GM23248 (cell line): ENCODE measurements around the gene VPS33B. TPM values are rescaled to one million over a fixed set of nuclear protein-coding genes. Genes with fewer than 3 reads are reported as not detected.
A peak's percentile ranks its signal among the peaks of the same experiment; 100 is the strongest.

ENCODE experiments used
- DNase-seq: peaks from one replicate; pipeline ENCODE4 v3.0.0-alpha.2; 2015
- H2AFZ ChIP-seq: fragments of 200-600 bp; sonication (generic); 2 replicates; pipeline ENCODE4 v1.6.1; 2016; ENCODE audit warnings: antibody characterized with exemption
- H3F3A ChIP-seq: fragments of 200-600 bp; sonication (generic); 2 replicates; pipeline ENCODE4 v1.6.1; 2016; ENCODE audit warnings: mild to moderate bottlenecking, antibody characterized with exemption, mixed run types; ENCODE audit not compliant: insufficient read depth
- H3K27ac ChIP-seq: fragments of 200-600 bp; sonication (generic); 2 replicates; pipeline ENCODE4 v1.5.1; 2016; ENCODE audit warnings: mild to moderate bottlenecking
- H3K27me3 ChIP-seq: fragments of 200-600 bp; sonication (generic); replicated peaks from 2 replicates; pipeline ENCODE4 v1.6.1; 2016; ENCODE audit warnings: mild to moderate bottlenecking; ENCODE audit not compliant: insufficient read depth
- H3K36me3 ChIP-seq: fragments of 200-600 bp; sonication (generic); 2 replicates; pipeline ENCODE4 v1.6.1; 2016; ENCODE audit warnings: low read depth, mild to moderate bottlenecking
- H3K4me1 ChIP-seq: fragments of 200-600 bp; sonication (generic); 2 replicates; pipeline ENCODE4 v1.6.1; 2016; ENCODE audit warnings: mild to moderate bottlenecking; ENCODE audit not compliant: insufficient read depth
- H3K4me2 ChIP-seq: fragments of 200-600 bp; sonication (generic); one replicate; pipeline ENCODE4 v1.6.1; 2016; ENCODE audit warnings: mild to moderate bottlenecking; ENCODE audit not compliant: unreplicated experiment
- H3K4me3 ChIP-seq: fragments of 200-600 bp; sonication (generic); 2 replicates; pipeline ENCODE4 v1.5.1; 2016; ENCODE audit warnings: mild to moderate bottlenecking
- H3K79me2 ChIP-seq: fragments of 200-600 bp; sonication (generic); 2 replicates; pipeline ENCODE4 v1.6.1; 2016; ENCODE audit warnings: mild to moderate bottlenecking; ENCODE audit not compliant: insufficient read depth
- H3K9ac ChIP-seq: fragments of 200-600 bp; sonication (generic); 2 replicates; pipeline ENCODE4 v1.6.1; 2016; ENCODE audit warnings: mild to moderate bottlenecking
- H3K9me2 ChIP-seq: fragments of 200-600 bp; sonication (generic); 2 replicates; pipeline ENCODE4 v1.6.1; 2016; ENCODE audit warnings: mixed run types, mild to moderate bottlenecking, moderate library complexity; ENCODE audit not compliant: insufficient read depth
- H3K9me3 ChIP-seq: fragments of 200-600 bp; sonication (generic); one replicate; pipeline ENCODE4 v1.6.1; 2017; ENCODE audit warnings: low read depth
- H4K20me1 ChIP-seq: fragments of 200-600 bp; sonication (generic); 2 replicates; pipeline ENCODE4 v1.6.0; 2016; ENCODE audit not compliant: insufficient read depth
- EZH2 ChIP-seq: fragments of 200-600 bp; sonication (generic); IDR thresholded peaks from 2 replicates; pipeline ENCODE4 v1.6.1; 2018; ENCODE audit warnings: antibody characterized with exemption, mild to moderate bottlenecking; ENCODE audit not compliant: insufficient read depth, poor library complexity, severe bottlenecking
- EZH2phosphoT487 ChIP-seq: fragments of 200-600 bp; sonication (generic); IDR thresholded peaks from 2 replicates; pipeline ENCODE4 v1.6.1; 2018; ENCODE audit warnings: antibody characterized with exemption, moderate library complexity, mild to moderate bottlenecking, low read depth; ENCODE audit not compliant: insufficient read depth
- WGBS, 2 experiments: methylation state at CpG; one replicate each; pipeline ENCODE4 v1.1.6; 2015 to 2017; ENCODE audit warnings: low lambda C conversion rate in 2 of 2, low coverage in 1 of 2; ENCODE audit errors: missing lambda C conversion rate in 2 of 2; 5-methylcytosine and 5-hydroxymethylcytosine counted together
- in situ Hi-C: fragments of 300-500 bp; cut with MboI; formaldehyde crosslinking; loops from 2 replicates; pipeline ENCODE4 v1.15.0; 2020
- polyA plus RNA-seq: library from polyadenylated mRNA; unstranded; fragments of >200 nt; fragmentation: Nextera tagmentation; extraction: Ambion mirVana; gene quantifications from 2 replicates; pipeline ENCODE4 v1.2.1, GENCODE V29; 2016
- total RNA-seq: library from RNA; depleted of rRNA; stranded (reverse); fragments of >200 nt; shearing (Covaris generic); gene quantifications from 2 replicates; pipeline ENCODE4 v1.2.3, GENCODE V29; 2014

Gene VPS33B
- total and polyA plus RNA-seq, 2 experiments from 2014 or later: 7.0 to 10.2 TPM

DNA sequence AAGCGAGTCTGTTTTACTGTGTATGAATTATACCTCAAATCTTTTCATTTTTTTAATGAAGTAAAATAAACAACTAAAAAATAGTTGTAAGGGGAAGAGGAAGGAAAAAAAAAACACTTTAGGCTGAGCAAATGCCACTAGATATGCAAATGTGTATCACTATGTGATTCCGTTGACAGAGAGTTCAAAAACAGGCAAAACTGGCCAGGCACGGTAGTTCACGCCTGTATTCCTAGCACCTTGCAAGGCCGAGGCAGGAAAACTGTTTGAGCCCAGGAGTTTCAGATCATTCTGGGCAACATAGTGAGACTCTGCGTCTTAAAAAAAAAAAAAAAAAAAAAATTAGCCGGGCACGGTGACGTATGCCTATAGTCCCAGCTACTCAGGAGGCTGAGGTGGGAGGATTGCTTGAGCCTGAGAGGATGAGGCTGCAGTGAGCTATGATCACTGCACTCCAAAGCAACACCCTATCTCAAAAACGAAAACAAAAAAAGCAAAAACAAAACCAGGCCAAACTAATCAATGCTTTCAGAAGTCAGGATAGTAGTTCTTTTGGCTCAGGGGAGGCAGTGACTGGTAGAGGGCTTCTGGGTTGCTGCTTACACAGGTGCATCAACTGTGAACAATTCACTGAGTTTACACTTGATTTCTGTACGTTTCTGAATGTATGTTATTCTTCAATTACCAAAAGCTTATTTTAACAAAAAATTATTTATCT is 35.4 kb downstream of the VPS33B start:
- no peaks in the 10 kb centered on the region for H3K4me1 ChIP-seq
- H4K20me1 ChIP-seq: no peaks in the 10 kb centered on the region
- in situ Hi-C loops: no loop called here
- no peaks in the 10 kb centered on the region for H3F3A ChIP-seq
- H3K27me3 ChIP-seq: no peaks in the 10 kb centered on the region
- no peak overlapping the region for H3K9ac ChIP-seq
- H3K36me3 ChIP-seq: peaks cover 10% of the 10 kb centered on the region; the same call in 1 of the 2 replicates
- no peaks in the 10 kb centered on the region for H3K9me3 ChIP-seq
- TF ChIP-seq EZH2 (no peak), EZH2phosphoT487 (no peak)
- no peak overlapping the region for H3K27ac ChIP-seq
- H3K4me2 ChIP-seq: no peak overlapping the region
- no peak for DNase-seq
- no peaks in the 10 kb centered on the region for H3K9me2 ChIP-seq
- 85 to 86% methylated on average over 11 of the region's 11 CpGs for WGBS, 2 experiments
- H2AFZ ChIP-seq: peak overlapping the region; percentile 61
- peaks cover 90% of the 10 kb centered on the region for H3K79me2 ChIP-seq
- H3K4me3 ChIP-seq: no peak overlapping the region

DNA sequence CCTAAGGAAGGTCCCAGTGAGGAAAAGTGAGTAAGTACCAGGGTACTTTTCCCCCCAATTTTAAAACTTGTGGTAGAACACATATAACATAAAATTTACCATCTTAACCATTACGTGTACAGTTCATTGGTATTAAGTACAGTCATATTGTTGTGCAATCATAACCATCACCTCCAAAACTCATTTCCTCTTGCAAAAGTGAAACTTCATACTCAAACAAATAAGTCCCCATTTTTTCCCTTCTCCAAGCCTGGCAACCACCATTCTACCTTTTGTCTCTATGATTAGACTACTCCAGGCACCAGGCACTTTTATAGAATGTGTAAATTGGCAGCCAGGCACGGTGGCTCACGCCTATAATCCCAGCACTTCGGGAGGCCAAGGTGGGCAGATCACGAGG is 40.3 kb downstream of the VPS33B start:
- peak; percentile 64 for DNase-seq
- peak overlapping the region; percentile 25; the same call in 1 of the 2 replicates for H2AFZ ChIP-seq
- peaks cover 42% of the 10 kb centered on the region for H3K79me2 ChIP-seq
- H3K27me3 ChIP-seq: no peaks in the 10 kb centered on the region
- H3K9me2 ChIP-seq: no peaks in the 10 kb centered on the region
- no peaks in the 10 kb centered on the region for H4K20me1 ChIP-seq
- 82 to 86% methylated on average over 5 of the region's 5 CpGs for WGBS, 2 experiments
- H3K9me3 ChIP-seq: no peaks in the 10 kb centered on the region
- in situ Hi-C loops: no loop called here
- H3F3A ChIP-seq: no peaks in the 10 kb centered on the region
- no peaks in the 10 kb centered on the region for H3K4me1 ChIP-seq
- peaks cover 18% of the 10 kb centered on the region; the same call in 1 of the 2 replicates for H3K36me3 ChIP-seq
- no peak overlapping the region for H3K9ac ChIP-seq
- TF ChIP-seq EZH2 (no peak), EZH2phosphoT487 (no peak)
- no peak overlapping the region for H3K4me3 ChIP-seq
- H3K4me2 ChIP-seq: no peak overlapping the region
- no peak overlapping the region for H3K27ac ChIP-seq

DNA sequence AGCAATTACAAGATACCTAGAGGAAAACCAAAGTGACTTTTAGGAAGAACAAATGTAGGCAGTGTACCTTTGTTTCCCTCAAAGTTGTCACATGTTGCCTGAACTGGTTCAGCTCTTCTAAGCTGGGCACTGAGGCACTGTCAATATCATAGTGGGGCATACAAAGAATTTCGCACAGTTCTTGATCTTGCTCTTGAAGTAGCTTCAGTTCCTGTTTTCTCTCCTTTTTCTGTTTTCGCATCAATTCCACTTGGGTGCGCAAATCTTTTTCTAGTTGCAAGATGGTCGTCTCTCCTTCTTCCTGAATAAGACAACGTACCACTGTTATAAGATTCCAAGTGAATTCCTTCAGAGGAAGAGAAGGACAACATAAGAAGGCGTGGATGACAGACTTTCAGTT is 40.7 kb downstream of the VPS33B start:
- 82 to 83% methylated on average over 6 of the region's 6 CpGs for WGBS, 2 experiments
- peaks cover 37% of the 10 kb centered on the region for H3K79me2 ChIP-seq
- TF ChIP-seq EZH2 (no peak), EZH2phosphoT487 (no peak)

DNA sequence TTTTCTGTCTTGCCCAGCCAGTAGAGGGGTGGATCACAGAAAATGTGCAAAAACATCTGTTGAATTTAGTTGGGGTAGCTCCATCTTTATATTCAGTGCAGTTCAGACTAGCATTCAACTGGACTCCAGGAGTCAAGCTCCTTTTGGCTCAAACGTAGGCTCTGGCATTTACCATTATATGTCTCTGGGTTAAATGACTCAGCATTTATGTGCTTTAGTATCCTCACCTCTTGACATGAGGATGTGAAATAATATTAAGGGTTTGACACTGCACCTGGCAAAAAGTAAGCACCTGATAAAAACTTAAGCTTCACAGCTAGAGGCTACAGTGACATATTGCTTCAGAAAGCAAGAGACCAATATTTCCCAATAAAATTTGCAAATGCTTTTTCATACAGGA is 42.8 kb downstream of the VPS33B start:
- in situ Hi-C loops: no loop called here
- peaks cover 19% of the 10 kb centered on the region; the same call in 1 of the 2 replicates for H3K36me3 ChIP-seq
- H4K20me1 ChIP-seq: no peaks in the 10 kb centered on the region
- H3K4me2 ChIP-seq: no peak overlapping the region
- no peak overlapping the region for H3K9ac ChIP-seq
- peaks cover 16% of the 10 kb centered on the region for H3K79me2 ChIP-seq
- no peak overlapping the region for H3K27ac ChIP-seq
- H3K27me3 ChIP-seq: no peaks in the 10 kb centered on the region
- no peaks in the 10 kb centered on the region for H3F3A ChIP-seq
- H3K9me3 ChIP-seq: no peaks in the 10 kb centered on the region
- H3K4me3 ChIP-seq: no peak overlapping the region
- no peaks in the 10 kb centered on the region for H3K9me2 ChIP-seq
- H3K4me1 ChIP-seq: no peaks in the 10 kb centered on the region
- DNase-seq: peak; percentile 22
- no peak for TF ChIP-seq EZH2phosphoT487
- TF ChIP-seq EZH2: no peak
- 40 to 50% methylated on average over 1 of the region's 1 CpG for WGBS, 2 experiments
- no peak overlapping the region for H2AFZ ChIP-seq

More for the DNA sequence above, 40.7 kb downstream of the VPS33B start:
- Histone ChIP-seq H3K27me3 (no peaks in the 10 kb centered on the region), H2AFZ (peak overlapping the region; percentile 25; the same call in 1 of the 2 replicates), H3K4me1 (no peaks in the 10 kb centered on the region), H3K9me3 (no peaks in the 10 kb centered on the region), H3K4me3 (no peak overlapping the region), H3K36me3 (peaks cover 19% of the 10 kb centered on the region; the same call in 1 of the 2 replicates), H3K9ac (no peak overlapping the region), H3K4me2 (no peak overlapping the region), H3K27ac (no peak overlapping the region), H4K20me1 (no peaks in the 10 kb centered on the region), H3F3A (no peaks in the 10 kb centered on the region), H3K9me2 (no peaks in the 10 kb centered on the region)
- no peak for DNase-seq
- in situ Hi-C loops: no loop called here
